Measurements from ENCODE around the gene DENND5A.

- TF ChIP-seq CTCF (IDR thresholded peaks at IDR 0.05) (no peak), POLR2A (IDR thresholded peaks at IDR 0.05) (no peak)
These were observed 4.4 kb upstream of the DENND5A start for GRCh38 chr11:9269492-9270013.
